ENCODE measurements around the gene SHH.
"Not testable (repeated sequence)": the region's sequence is repeated elsewhere in the genome, so short reads cannot be mapped to it uniquely, and the experiment has no call there.

SHH gene

GRCh38 chr7:155820788-155821187 is 8.5 kb upstream of the SHH start:
- no peak overlapping the region for H3K4me3 ChIP-seq (ENCODE audit: control insufficient read depth, low read depth, low read length)
- no peak for TF ChIP-seq CTCF (IDR thresholded peaks at IDR 0.05; ENCODE audit: control insufficient read depth, insufficient read depth, low read depth, low read length, missing control alignments)
- no peak for DNase-seq (ENCODE audit: low read depth)

- no peak overlapping the region for H3K4me3 ChIP-seq (ENCODE audit: control insufficient read depth, low read depth, low read length)
- no peak for TF ChIP-seq CTCF (IDR thresholded peaks at IDR 0.05; ENCODE audit: control insufficient read depth, insufficient read depth, low read depth, low read length, missing control alignments)
- no peak for DNase-seq (ENCODE audit: low read depth)
Observed at GRCh38 chr7:155820246-155820645, 8.0 kb upstream of the SHH start.

- TF ChIP-seq CTCF (IDR thresholded peaks at IDR 0.05; ENCODE audit: control insufficient read depth, insufficient read depth, low read depth, low read length, missing control alignments): no peak
- no peak for DNase-seq (ENCODE audit: low read depth)
- H3K4me3 ChIP-seq (ENCODE audit: control insufficient read depth, low read depth, low read length): no peak overlapping the region
Observed at GRCh38 chr7:155819186-155819585, 6.9 kb upstream of the SHH start.

GRCh38 chr7:155818820-155819168 is 6.5 kb upstream of the SHH start:
- no peak for TF ChIP-seq CTCF (IDR thresholded peaks at IDR 0.05; ENCODE audit: control insufficient read depth, insufficient read depth, low read depth, low read length, missing control alignments)
- H3K4me3 ChIP-seq (ENCODE audit: control insufficient read depth, low read depth, low read length): no peak overlapping the region
- DNase-seq (ENCODE audit: low read depth): no peak

GRCh38 chr7:155818154-155818819 is 6.0 kb upstream of the SHH start:
- TF ChIP-seq CTCF (IDR thresholded peaks at IDR 0.05; ENCODE audit: control insufficient read depth, insufficient read depth, low read depth, low read length, missing control alignments): no peak
- no peak overlapping the region for H3K4me3 ChIP-seq (ENCODE audit: control insufficient read depth, low read depth, low read length)
- DNase-seq (ENCODE audit: low read depth): no peak

- not testable (repeated sequence) for H3K4me3 ChIP-seq (ENCODE audit: control insufficient read depth, low read depth, low read length); DNase-seq (ENCODE audit: low read depth)
Observed at GRCh38 chr7:155817515-155817914, 5.3 kb upstream of the SHH start.

- H3K4me3 ChIP-seq (ENCODE audit: control insufficient read depth, low read depth, low read length): no peak overlapping the region
- DNase-seq (ENCODE audit: low read depth): no peak
- no peak for TF ChIP-seq CTCF (IDR thresholded peaks at IDR 0.05; ENCODE audit: control insufficient read depth, insufficient read depth, low read depth, low read length, missing control alignments)
Observed at GRCh38 chr7:155816996-155817395, 4.7 kb upstream of the SHH start.

Measured in AG09309 (cell line).